ENCODE results near the gene GALNT10.

The GALNT10 gene

DNA sequence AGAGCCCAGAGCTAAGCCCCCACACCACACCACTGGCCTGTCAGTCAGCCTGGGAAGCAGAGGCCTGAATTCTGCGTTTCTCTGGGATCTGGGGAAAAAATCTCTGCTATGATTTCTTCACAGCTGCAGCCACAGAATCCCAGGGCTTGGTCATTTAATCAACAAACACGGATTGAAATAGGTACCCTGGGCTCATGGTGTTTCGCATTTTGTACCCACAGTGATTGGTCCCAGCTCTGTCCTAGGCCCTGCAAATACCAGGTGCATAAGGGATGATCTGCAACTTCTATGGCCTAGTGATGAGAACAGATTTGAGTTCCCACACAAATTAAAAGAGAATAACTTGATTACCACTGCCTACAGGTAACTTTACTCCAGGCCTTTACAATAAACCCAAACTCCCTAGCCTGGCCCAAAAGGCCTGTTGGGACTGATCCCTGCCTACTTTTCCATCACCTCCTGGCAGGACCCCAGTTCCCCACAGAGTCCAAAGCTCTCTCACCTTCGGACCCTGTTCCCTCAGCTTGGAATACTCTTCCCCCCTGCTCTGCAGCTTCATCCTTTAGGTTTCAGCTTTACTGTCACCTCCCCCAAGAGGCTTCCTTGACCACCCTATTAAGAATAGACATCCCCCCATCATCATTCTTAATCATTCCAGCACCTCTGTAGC, 240.6 kb downstream of the GALNT10 start:
- H3K27me3 ChIP-seq (ENCODE audit: insufficient read depth, low read length, poor library complexity) = no peaks in the 10 kb centered on the region
- no peak overlapping the region for H3K27ac ChIP-seq (ENCODE audit: low read length)
- no peaks in the 10 kb centered on the region for H4K20me1 ChIP-seq (ENCODE audit: insufficient read depth, low read length)
- H3K36me3 ChIP-seq (ENCODE audit: insufficient read depth, low read length) = peaks cover 15% of the 10 kb centered on the region
- no peak overlapping the region for H3K9ac ChIP-seq (ENCODE audit: low read depth, low read length)
- H3K4me1 ChIP-seq (ENCODE audit: insufficient read depth, low read length) = no peaks in the 10 kb centered on the region
- TF ChIP-seq CTCF (IDR thresholded peaks at IDR 0.05; ENCODE audit: borderline replicate concordance, extremely low read depth, low read length, poor library complexity, severe bottlenecking) (no peak), EZH2 (IDR thresholded peaks at IDR 0.05; ENCODE audit: borderline replicate concordance, low read depth, low read length, severe bottlenecking) (no peak)
- ATAC-seq (ENCODE audit: insufficient read depth, low read depth) (no peak), DNase-seq (no peak)
- no peaks in the 10 kb centered on the region for H3K79me2 ChIP-seq (ENCODE audit: insufficient read depth, low read length)
- no peak overlapping the region for H3K4me2 ChIP-seq (ENCODE audit: insufficient read depth, low read length)
- no peak overlapping the region for H3K4me3 ChIP-seq (ENCODE audit: low read depth in 1 of 2, low read length in 2 of 2)
- no peak overlapping the region for H2AFZ ChIP-seq (ENCODE audit: low read depth, low read length)
- no peaks in the 10 kb centered on the region for H3K9me3 ChIP-seq (ENCODE audit: insufficient read depth, low read length, severe bottlenecking)

- DNase-seq = no peak
- H3K9me3 ChIP-seq (ENCODE audit: insufficient read depth, low read length, severe bottlenecking) = no peaks in the 10 kb centered on the region
- no peak overlapping the region for H3K4me3 ChIP-seq (ENCODE audit: low read depth in 1 of 2, low read length in 2 of 2)
- H3K4me2 ChIP-seq (ENCODE audit: insufficient read depth, low read length) = no peak overlapping the region
- no peak overlapping the region for H2AFZ ChIP-seq (ENCODE audit: low read depth, low read length)
- no peaks in the 10 kb centered on the region for H3K4me1 ChIP-seq (ENCODE audit: insufficient read depth, low read length)
- H3K27ac ChIP-seq (ENCODE audit: low read length) = no peak overlapping the region
- peaks cover 49% of the 10 kb centered on the region for H3K36me3 ChIP-seq (ENCODE audit: insufficient read depth, low read length)
- H3K9ac ChIP-seq (ENCODE audit: low read depth, low read length) = no peak overlapping the region
- TF ChIP-seq EZH2 (IDR thresholded peaks at IDR 0.05; ENCODE audit: borderline replicate concordance, low read depth, low read length, severe bottlenecking) = no peak
- no peak for TF ChIP-seq CTCF (IDR thresholded peaks at IDR 0.05; ENCODE audit: borderline replicate concordance, extremely low read depth, low read length, poor library complexity, severe bottlenecking)
- H4K20me1 ChIP-seq (ENCODE audit: insufficient read depth, low read length) = no peaks in the 10 kb centered on the region
- no peaks in the 10 kb centered on the region for H3K27me3 ChIP-seq (ENCODE audit: insufficient read depth, low read length, poor library complexity)
- no peaks in the 10 kb centered on the region for H3K79me2 ChIP-seq (ENCODE audit: insufficient read depth, low read length)
- no peak for ATAC-seq (ENCODE audit: insufficient read depth, low read depth)
These were observed 244.7 kb downstream of the GALNT10 start for GRCh38 chr5:154435226-154435625.

DNA sequence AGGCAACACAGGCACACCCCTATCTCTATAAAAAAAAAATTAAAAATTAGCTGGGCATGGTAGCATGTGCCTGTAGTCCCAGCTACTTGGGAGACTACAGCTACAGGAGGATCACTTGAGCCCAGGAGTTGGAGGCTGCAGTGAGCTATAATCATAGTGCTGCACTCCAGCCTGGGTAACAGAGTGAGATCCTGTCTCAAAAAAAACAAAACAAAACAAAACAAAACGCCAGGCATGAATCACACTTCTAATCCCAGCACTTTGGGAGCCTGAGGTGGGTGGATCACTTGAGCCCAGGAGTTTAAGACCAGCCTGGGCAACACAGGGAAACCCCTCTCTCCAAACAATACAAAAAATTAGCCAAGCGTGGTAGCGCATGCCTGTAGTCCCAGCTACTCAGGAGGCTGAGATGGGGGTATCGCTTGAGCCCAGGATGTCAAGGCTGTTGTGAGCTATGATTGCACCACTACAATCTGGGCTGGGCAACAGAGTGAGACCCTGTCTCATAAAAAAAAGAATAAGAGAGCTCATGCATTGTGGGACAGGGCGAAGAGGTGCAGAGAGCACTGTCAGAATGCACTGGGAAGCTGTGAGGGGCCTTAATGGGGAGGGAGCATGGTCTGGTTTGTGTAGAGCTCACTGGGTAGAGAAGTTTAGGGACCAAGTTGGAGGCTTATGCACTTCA, 246.9 kb downstream of the GALNT10 start:
- ATAC-seq (ENCODE audit: insufficient read depth, low read depth) (no peak), DNase-seq (no peak)
- Histone ChIP-seq H3K4me3 (ENCODE audit: low read depth in 1 of 2, low read length in 2 of 2) (no peak overlapping the region), H3K4me2 (ENCODE audit: insufficient read depth, low read length) (no peak overlapping the region), H2AFZ (ENCODE audit: low read depth, low read length) (no peak overlapping the region), H3K79me2 (ENCODE audit: insufficient read depth, low read length) (no peaks in the 10 kb centered on the region), H3K9ac (ENCODE audit: low read depth, low read length) (no peak overlapping the region), H3K27ac (ENCODE audit: low read length) (no peak overlapping the region), H3K27me3 (ENCODE audit: insufficient read depth, low read length, poor library complexity) (no peaks in the 10 kb centered on the region), H4K20me1 (ENCODE audit: insufficient read depth, low read length) (no peaks in the 10 kb centered on the region), H3K4me1 (ENCODE audit: insufficient read depth, low read length) (no peaks in the 10 kb centered on the region), H3K36me3 (ENCODE audit: insufficient read depth, low read length) (peaks cover 68% of the 10 kb centered on the region), H3K9me3 (ENCODE audit: insufficient read depth, low read length, severe bottlenecking) (no peaks in the 10 kb centered on the region)
- TF ChIP-seq EZH2 (IDR thresholded peaks at IDR 0.05; ENCODE audit: borderline replicate concordance, low read depth, low read length, severe bottlenecking) (no peak), CTCF (IDR thresholded peaks at IDR 0.05; ENCODE audit: borderline replicate concordance, extremely low read depth, low read length, poor library complexity, severe bottlenecking) (no peak)
